Measurements from ENCODE around the gene TMEM165.

TMEM165 gene

DNA sequence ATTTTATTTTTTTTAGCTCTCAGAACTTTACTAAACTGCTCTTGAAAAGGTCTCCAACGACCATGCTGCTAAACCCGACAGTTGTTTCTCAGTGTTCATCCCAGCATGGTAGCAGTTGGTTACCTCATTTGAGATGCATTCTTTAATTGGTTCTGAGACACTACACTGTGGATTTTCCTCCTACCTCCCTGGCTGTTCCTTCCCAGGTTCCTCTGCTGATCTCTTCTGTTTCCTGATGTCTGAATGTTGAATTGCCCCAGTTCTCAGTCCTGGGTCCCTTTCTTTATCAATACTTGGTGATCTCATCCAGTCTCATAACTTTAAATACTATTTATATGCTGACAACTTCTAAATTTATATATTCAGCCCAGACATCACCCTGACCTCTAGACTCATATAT is 19.1 kb upstream of the TMEM165 start:
- TF ChIP-seq, protein P1, sequence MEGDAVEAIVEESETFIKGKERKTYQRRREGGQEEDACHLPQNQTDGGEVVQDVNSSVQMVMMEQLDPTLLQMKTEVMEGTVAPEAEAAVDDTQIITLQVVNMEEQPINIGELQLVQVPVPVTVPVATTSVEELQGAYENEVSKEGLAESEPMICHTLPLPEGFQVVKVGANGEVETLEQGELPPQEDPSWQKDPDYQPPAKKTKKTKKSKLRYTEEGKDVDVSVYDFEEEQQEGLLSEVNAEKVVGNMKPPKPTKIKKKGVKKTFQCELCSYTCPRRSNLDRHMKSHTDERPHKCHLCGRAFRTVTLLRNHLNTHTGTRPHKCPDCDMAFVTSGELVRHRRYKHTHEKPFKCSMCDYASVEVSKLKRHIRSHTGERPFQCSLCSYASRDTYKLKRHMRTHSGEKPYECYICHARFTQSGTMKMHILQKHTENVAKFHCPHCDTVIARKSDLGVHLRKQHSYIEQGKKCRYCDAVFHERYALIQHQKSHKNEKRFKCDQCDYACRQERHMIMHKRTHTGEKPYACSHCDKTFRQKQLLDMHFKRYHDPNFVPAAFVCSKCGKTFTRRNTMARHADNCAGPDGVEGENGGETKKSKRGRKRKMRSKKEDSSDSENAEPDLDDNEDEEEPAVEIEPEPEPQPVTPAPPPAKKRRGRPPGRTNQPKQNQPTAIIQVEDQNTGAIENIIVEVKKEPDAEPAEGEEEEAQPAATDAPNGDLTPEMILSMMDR (IDR thresholded peaks at IDR 0.05; ENCODE audit: low read depth, low read length): no peak
- no peak overlapping the region for H3K4me2 ChIP-seq (ENCODE audit: low read length)
- H3K36me3 ChIP-seq (replicated peaks; ENCODE audit: low read depth, low read length): no peaks in the 10 kb centered on the region
- H3K27ac ChIP-seq (ENCODE audit: low read length): no peak overlapping the region
- H4K20me1 ChIP-seq (ENCODE audit: insufficient read depth, low read length): no peaks in the 10 kb centered on the region
- no peaks in the 10 kb centered on the region for H3K9me3 ChIP-seq (ENCODE audit: insufficient read depth, low read length)
- H2AFZ ChIP-seq (ENCODE audit: low read depth, low read length): no peak overlapping the region
- no peak overlapping the region for H3K4me3 ChIP-seq (ENCODE audit: low read length)
- H3K9ac ChIP-seq (ENCODE audit: low read length): no peak overlapping the region
- no peaks in the 10 kb centered on the region for H3K4me1 ChIP-seq (ENCODE audit: low read length)
- H3K27me3 ChIP-seq (ENCODE audit: low read depth, low read length): no peaks in the 10 kb centered on the region
- H3K79me2 ChIP-seq (ENCODE audit: low read length): no peaks in the 10 kb centered on the region

- no peaks in the 10 kb centered on the region for H3K79me2 ChIP-seq (ENCODE audit: low read length)
- H3K9ac ChIP-seq (ENCODE audit: low read length): no peak overlapping the region
- H3K4me1 ChIP-seq (ENCODE audit: low read length): no peaks in the 10 kb centered on the region
- H3K4me3 ChIP-seq (ENCODE audit: low read length): no peak overlapping the region
- H3K27me3 ChIP-seq (ENCODE audit: low read depth, low read length): no peaks in the 10 kb centered on the region
- H3K4me2 ChIP-seq (ENCODE audit: low read length): no peak overlapping the region
- H4K20me1 ChIP-seq (ENCODE audit: insufficient read depth, low read length): no peaks in the 10 kb centered on the region
- H3K27ac ChIP-seq (ENCODE audit: low read length): no peak overlapping the region
- no peak overlapping the region for H2AFZ ChIP-seq (ENCODE audit: low read depth, low read length)
- no peak for TF ChIP-seq EZH2phosphoT487 (IDR thresholded peaks at IDR 0.05; ENCODE audit: low read depth)
- TF ChIP-seq, protein P1 (IDR thresholded peaks at IDR 0.05; ENCODE audit: low read depth, low read length): no peak
- no peaks in the 10 kb centered on the region for H3K9me3 ChIP-seq (ENCODE audit: insufficient read depth, low read length)
- no peaks in the 10 kb centered on the region for H3K36me3 ChIP-seq (replicated peaks; ENCODE audit: low read depth, low read length)
Observed at GRCh38 chr4:55378617-55379467, 16.9 kb upstream of the TMEM165 start.

DNA sequence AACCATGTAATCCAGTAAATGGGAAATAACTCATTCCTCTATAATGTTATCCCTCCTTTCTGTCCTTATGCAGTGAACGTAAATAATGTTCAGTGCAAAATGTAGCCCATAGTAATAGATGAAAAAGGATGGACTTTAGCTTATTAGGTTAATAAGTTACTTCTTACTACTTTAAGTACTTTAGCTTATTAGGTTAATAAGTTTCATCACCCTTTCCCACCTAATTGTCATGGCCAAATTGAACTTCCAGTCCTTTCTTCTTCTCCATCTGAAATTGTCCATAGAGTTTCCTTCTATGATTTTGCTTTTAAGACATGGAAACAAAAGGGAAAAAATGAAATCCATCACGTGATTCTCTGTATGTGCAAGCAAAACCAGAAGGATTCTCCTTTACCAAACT is 15.2 kb upstream of the TMEM165 start:
- Histone ChIP-seq H3K79me2 (ENCODE audit: low read length) (no peaks in the 10 kb centered on the region), H2AFZ (ENCODE audit: low read depth, low read length) (no peak overlapping the region), H3K27ac (ENCODE audit: low read length) (no peak overlapping the region), H3K27me3 (ENCODE audit: low read depth, low read length) (no peaks in the 10 kb centered on the region), H4K20me1 (ENCODE audit: insufficient read depth, low read length) (no peaks in the 10 kb centered on the region), H3K4me2 (ENCODE audit: low read length) (no peak overlapping the region), H3K36me3 (replicated peaks; ENCODE audit: low read depth, low read length) (no peaks in the 10 kb centered on the region), H3K9ac (ENCODE audit: low read length) (no peak overlapping the region), H3K4me3 (ENCODE audit: low read length) (no peak overlapping the region), H3K4me1 (ENCODE audit: low read length) (no peaks in the 10 kb centered on the region), H3K9me3 (ENCODE audit: insufficient read depth, low read length) (no peaks in the 10 kb centered on the region)
- TF ChIP-seq EZH2phosphoT487 (IDR thresholded peaks at IDR 0.05; ENCODE audit: low read depth): no peak
- TF ChIP-seq, protein P1 (IDR thresholded peaks at IDR 0.05; ENCODE audit: low read depth, low read length): no peak

GRCh38 chr4:55381502-55381901 is 14.3 kb upstream of the TMEM165 start:
- Histone ChIP-seq H3K4me1 (ENCODE audit: low read length) (no peaks in the 10 kb centered on the region), H2AFZ (ENCODE audit: low read depth, low read length) (no peak overlapping the region), H3K79me2 (ENCODE audit: low read length) (no peaks in the 10 kb centered on the region), H3K4me3 (ENCODE audit: low read length) (no peak overlapping the region), H3K27ac (ENCODE audit: low read length) (no peak overlapping the region), H3K27me3 (ENCODE audit: low read depth, low read length) (no peaks in the 10 kb centered on the region), H3K4me2 (ENCODE audit: low read length) (no peak overlapping the region), H3K9me3 (ENCODE audit: insufficient read depth, low read length) (no peaks in the 10 kb centered on the region), H4K20me1 (ENCODE audit: insufficient read depth, low read length) (no peaks in the 10 kb centered on the region), H3K9ac (ENCODE audit: low read length) (no peak overlapping the region), H3K36me3 (replicated peaks; ENCODE audit: low read depth, low read length) (no peaks in the 10 kb centered on the region)
- TF ChIP-seq EZH2phosphoT487 (IDR thresholded peaks at IDR 0.05; ENCODE audit: low read depth): no peak
- TF ChIP-seq, protein P1 (IDR thresholded peaks at IDR 0.05; ENCODE audit: low read depth, low read length): no peak
